Calu3 (cell line): ENCODE data around the gene MYT1. TPM values are rescaled to one million over a fixed set of nuclear protein-coding genes. Genes with fewer than 3 reads are reported as not detected.

Source experiments
- BruUV-seq: library from RNA; stranded (reverse); fragments of 400-500 nt; replicated peaks from 2 replicates; lab custom pipeline; 2021; lab: Mats Ljungman, UMichigan
- CTCF ChIA-PET: fragments of 300-600 bp; sonication (Branson Sonifier 250); formaldehyde crosslinking; loops from one replicate; lab custom pipeline; 2022; ENCODE audit warnings: antibody characterized with exemption; lab: Charles Lee
- DNase-seq: peaks from one replicate; pipeline ENCODE4 v3.0.0; 2022
- H3K27ac Mint-ChIP-seq: one replicate; pipeline ENCODE4 v1.8.0; 2022; ENCODE audit warnings: mixed read lengths; ENCODE audit not compliant: unreplicated experiment
- H3K27me3 Mint-ChIP-seq: one replicate; pipeline ENCODE4 v1.8.0; 2022; ENCODE audit warnings: mixed read lengths; ENCODE audit not compliant: unreplicated experiment
- H3K36me3 Mint-ChIP-seq: one replicate; pipeline ENCODE4 v1.8.0; 2022; ENCODE audit warnings: mild to moderate bottlenecking, moderate library complexity, mixed read lengths; ENCODE audit not compliant: insufficient read depth, unreplicated experiment
- H3K4me1 Mint-ChIP-seq: one replicate; pipeline ENCODE4 v1.8.0; 2022; ENCODE audit warnings: mild to moderate bottlenecking, low read depth, mixed read lengths; ENCODE audit not compliant: unreplicated experiment
- H3K4me3 Mint-ChIP-seq: one replicate; pipeline ENCODE4 v1.8.0; 2022; ENCODE audit warnings: mild to moderate bottlenecking, low read depth, moderate library complexity, mixed read lengths; ENCODE audit not compliant: unreplicated experiment
- H3K9me3 Mint-ChIP-seq: one replicate; pipeline ENCODE4 v1.8.0; 2022; ENCODE audit warnings: low read depth, mixed read lengths; ENCODE audit not compliant: unreplicated experiment
- intact Hi-C: fragments of 100-400 bp; cut with micrococcal nuclease; formaldehyde crosslinking; loops from one replicate; pipeline ENCODE4 v1.10.0; 2022; ENCODE audit not compliant: unreplicated experiment
- total RNA-seq: library from RNA; stranded (reverse); gene quantifications from 2 replicates; pipeline ENCODE4 v1.2.3, GENCODE V29; 2022
- TF ChIP-seq, protein P1 (sequence below): fragments of 200-600 bp; IDR thresholded peaks from one replicate; pipeline ENCODE4 v1.8.0; 2022; ENCODE audit warnings: antibody characterized with exemption; ENCODE audit not compliant: unreplicated experiment

MYT1 gene
- total RNA-seq, 1 experiment from 2014 or later = 0.45 TPM

GRCh38 chr20:64159711-64160110 lies 4.5 kb upstream of the MYT1 start:
- no peak overlapping the region for H3K27ac Mint-ChIP-seq
- peaks cover 71% of the 10 kb centered on the region for H3K27me3 Mint-ChIP-seq
- BruUV-seq = no TSS peak
- TF ChIP-seq, protein P1, sequence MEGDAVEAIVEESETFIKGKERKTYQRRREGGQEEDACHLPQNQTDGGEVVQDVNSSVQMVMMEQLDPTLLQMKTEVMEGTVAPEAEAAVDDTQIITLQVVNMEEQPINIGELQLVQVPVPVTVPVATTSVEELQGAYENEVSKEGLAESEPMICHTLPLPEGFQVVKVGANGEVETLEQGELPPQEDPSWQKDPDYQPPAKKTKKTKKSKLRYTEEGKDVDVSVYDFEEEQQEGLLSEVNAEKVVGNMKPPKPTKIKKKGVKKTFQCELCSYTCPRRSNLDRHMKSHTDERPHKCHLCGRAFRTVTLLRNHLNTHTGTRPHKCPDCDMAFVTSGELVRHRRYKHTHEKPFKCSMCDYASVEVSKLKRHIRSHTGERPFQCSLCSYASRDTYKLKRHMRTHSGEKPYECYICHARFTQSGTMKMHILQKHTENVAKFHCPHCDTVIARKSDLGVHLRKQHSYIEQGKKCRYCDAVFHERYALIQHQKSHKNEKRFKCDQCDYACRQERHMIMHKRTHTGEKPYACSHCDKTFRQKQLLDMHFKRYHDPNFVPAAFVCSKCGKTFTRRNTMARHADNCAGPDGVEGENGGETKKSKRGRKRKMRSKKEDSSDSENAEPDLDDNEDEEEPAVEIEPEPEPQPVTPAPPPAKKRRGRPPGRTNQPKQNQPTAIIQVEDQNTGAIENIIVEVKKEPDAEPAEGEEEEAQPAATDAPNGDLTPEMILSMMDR = no peak
- intact Hi-C loops = no loop called here
- no peaks in the 10 kb centered on the region for H3K9me3 Mint-ChIP-seq
- no peak for DNase-seq
- CTCF ChIA-PET = no interaction called here
- H3K4me3 Mint-ChIP-seq = no peak overlapping the region
- peaks cover 24% of the 10 kb centered on the region for H3K4me1 Mint-ChIP-seq
- no peaks in the 10 kb centered on the region for H3K36me3 Mint-ChIP-seq

GRCh38 chr20:64160118-64160517 lies 4.1 kb upstream of the MYT1 start:
- Mint-ChIP-seq H3K4me3 (no peak overlapping the region), H3K27ac (no peak overlapping the region)
- no TSS peak for BruUV-seq

DNA sequence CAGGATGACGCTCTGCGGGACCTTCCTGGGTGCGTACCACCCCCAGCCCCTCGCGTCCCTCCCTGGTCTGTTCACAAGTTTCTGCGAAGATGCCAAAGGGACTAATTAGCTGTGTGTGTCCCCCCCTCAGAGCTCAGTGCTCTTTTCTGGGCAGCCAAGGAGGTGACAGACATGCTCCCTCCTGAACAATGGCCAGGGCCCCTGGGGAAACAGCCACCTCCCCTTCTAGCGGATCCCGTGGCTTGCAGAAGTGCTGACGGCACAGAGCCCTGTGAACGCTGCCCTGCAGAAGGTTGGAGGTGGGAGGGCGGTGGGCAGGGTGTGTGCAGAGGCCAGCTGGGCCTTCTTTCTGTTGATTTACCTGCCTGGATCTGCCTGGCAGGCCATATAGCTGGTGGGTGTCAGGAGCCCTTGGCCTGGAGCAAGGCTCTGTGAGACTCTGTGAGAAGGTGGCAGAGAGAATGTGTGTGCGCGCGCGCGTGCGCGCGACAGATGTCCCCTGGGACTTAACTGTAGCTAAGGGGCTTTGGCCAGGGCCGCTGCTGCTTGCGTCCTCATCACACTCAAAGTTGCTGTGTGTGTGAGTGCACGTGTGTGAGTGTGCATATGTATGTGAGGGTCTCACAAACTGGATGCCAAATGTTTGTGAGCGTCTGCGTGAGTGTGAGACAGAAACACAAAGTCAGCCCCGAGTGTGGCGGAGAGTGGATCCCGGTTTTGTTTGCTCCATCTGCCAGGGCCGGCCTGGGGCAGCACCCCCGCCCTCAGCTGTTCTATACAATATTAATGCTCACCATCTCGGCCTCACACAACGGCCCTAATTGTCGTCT lies 3.5 kb upstream of the MYT1 start:
- Mint-ChIP-seq H3K36me3 (no peaks in the 10 kb centered on the region), H3K9me3 (no peaks in the 10 kb centered on the region), H3K27me3 (peaks cover 72% of the 10 kb centered on the region), H3K27ac (no peak overlapping the region), H3K4me1 (peaks cover 20% of the 10 kb centered on the region), H3K4me3 (no peak overlapping the region)
- TF ChIP-seq, protein P1 = no peak
- CTCF ChIA-PET = no interaction called here
- BruUV-seq = no TSS peak
- intact Hi-C loops = no loop called here
- no peak for DNase-seq

More at GRCh38 chr20:64160118-64160517, 4.1 kb upstream of the MYT1 start:
- TF ChIP-seq, protein P1 = no peak
- no peaks in the 10 kb centered on the region for H3K9me3 Mint-ChIP-seq
- CTCF ChIA-PET = no interaction called here
- intact Hi-C loops = no loop called here
- peaks cover 24% of the 10 kb centered on the region for H3K4me1 Mint-ChIP-seq
- H3K36me3 Mint-ChIP-seq = no peaks in the 10 kb centered on the region
- no peak for DNase-seq
- peaks cover 72% of the 10 kb centered on the region for H3K27me3 Mint-ChIP-seq

DNA sequence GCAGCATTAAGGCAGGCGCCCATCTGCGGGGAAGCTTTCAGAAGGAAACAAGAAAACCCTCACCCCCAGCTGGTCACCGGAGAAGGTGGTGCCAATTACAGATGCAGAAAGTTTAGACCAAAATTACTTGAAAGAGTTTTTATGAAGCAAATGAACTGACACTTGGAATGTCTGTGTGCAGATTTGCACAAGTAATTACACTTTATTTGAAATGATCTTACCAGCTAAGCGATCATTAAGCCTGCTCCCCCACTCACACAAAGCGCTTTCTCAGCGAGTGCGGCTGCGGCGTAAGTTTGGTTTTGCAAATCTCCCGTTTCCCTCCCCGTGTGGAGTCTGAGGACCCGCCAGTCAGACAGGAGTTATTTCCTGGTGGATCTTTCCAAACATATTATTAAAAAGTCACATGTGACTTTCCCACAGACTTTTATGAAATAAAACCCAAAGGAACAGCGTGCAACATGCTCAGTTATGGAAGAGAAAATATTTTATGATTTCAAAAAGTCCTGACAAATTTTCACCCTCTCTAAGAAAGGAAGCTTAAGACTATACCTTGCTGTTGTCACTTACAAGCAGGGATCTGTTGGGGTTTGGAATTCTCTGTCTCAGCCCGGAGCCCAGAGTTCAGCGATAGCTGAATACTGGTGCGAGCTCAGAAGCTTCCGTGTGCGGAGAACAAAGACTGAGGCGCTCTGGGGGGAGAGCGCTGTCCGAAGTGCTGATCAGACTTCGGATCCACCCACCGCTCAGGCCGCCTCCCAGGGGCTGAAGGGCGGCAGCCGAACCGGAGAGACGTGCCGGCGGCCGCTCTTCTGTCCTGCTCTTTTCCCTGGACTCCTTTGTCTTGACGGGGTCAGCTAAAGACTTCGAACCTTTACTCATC lies 2.7 kb upstream of the MYT1 start:
- H3K27me3 Mint-ChIP-seq = peaks cover 75% of the 10 kb centered on the region
- CTCF ChIA-PET = interaction anchor here (0.5 kb wide), 1 partner anchor 769 kb away, joined by 8 read pairs; no protein-coding TSS in a partner anchor
- H3K27ac Mint-ChIP-seq = no peak overlapping the region
- TF ChIP-seq, protein P1 = no peak
- peaks cover 12% of the 10 kb centered on the region for H3K4me1 Mint-ChIP-seq
- no peaks in the 10 kb centered on the region for H3K36me3 Mint-ChIP-seq
- no peak overlapping the region for H3K4me3 Mint-ChIP-seq
- intact Hi-C loops = no loop called here
- no peaks in the 10 kb centered on the region for H3K9me3 Mint-ChIP-seq
- BruUV-seq = no TSS peak
- peak; percentile 71 for DNase-seq
